ENCODE measurements around the gene TTLL8.

GRCh38 chr22:50008151-50009040 lies 49.7 kb downstream of the TTLL8 start:
- TF ChIP-seq, protein P1, sequence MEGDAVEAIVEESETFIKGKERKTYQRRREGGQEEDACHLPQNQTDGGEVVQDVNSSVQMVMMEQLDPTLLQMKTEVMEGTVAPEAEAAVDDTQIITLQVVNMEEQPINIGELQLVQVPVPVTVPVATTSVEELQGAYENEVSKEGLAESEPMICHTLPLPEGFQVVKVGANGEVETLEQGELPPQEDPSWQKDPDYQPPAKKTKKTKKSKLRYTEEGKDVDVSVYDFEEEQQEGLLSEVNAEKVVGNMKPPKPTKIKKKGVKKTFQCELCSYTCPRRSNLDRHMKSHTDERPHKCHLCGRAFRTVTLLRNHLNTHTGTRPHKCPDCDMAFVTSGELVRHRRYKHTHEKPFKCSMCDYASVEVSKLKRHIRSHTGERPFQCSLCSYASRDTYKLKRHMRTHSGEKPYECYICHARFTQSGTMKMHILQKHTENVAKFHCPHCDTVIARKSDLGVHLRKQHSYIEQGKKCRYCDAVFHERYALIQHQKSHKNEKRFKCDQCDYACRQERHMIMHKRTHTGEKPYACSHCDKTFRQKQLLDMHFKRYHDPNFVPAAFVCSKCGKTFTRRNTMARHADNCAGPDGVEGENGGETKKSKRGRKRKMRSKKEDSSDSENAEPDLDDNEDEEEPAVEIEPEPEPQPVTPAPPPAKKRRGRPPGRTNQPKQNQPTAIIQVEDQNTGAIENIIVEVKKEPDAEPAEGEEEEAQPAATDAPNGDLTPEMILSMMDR (conservative IDR thresholded peaks at IDR 0.05; ENCODE audit: low read length), result no peak
- TF ChIP-seq EZH2phosphoT487 (IDR thresholded peaks at IDR 0.05; ENCODE audit: borderline replicate concordance), result no peak

Data from Loucy (cell line).